Measurements from ENCODE around the gene UST. TPM values are rescaled to one million over a fixed set of nuclear protein-coding genes. Genes with fewer than 3 reads are reported as not detected.

The UST gene
- total RNA-seq, 1 experiment from 2014 or later, result 6.1 TPM

GRCh38 chr6:149041953-149042352, 295.1 kb downstream of the UST start (continued):
- no peak for TF ChIP-seq CTCF (IDR thresholded peaks at IDR 0.05 in 2 of 3, conservative IDR thresholded peaks at IDR 0.05 in 1 of 3; ENCODE audit: borderline replicate concordance in 1 of 3, insufficient read depth in 1 of 3, low read depth in 2 of 3, low read length in 2 of 3)
- no peak for TF ChIP-seq SIN3A (IDR thresholded peaks at IDR 0.05; ENCODE audit: low read depth)
- no peak for TF ChIP-seq POLR2AphosphoS5 (IDR thresholded peaks at IDR 0.05; ENCODE audit: low read depth, low read length)
- TF ChIP-seq CEBPB (IDR thresholded peaks at IDR 0.05; ENCODE audit: low read depth), result no peak
- no peak for TF ChIP-seq SRF (IDR thresholded peaks at IDR 0.05; ENCODE audit: low read depth)

- ATAC-seq, result peak; percentile 92
- ChIA-PET POLR2A (no interaction called here), CTCF (interaction anchor here (1.0 to 1.6 kb wide), 2 partner anchors 388 to 474 kb away, joined by 3 to 8 read pairs; no protein-coding TSS in a partner anchor), RAD21 (ENCODE audit: low non-redundant PET in 1 of 2, low total read pairs in 2 of 2, uncharacterized antibody in 2 of 2, unreplicated experiment in 2 of 2) (interaction anchor here in 1 of 2 experiments (1.2 kb wide), 1 partner anchor 388 kb away, joined by 3 read pairs; no protein-coding TSS in a partner anchor)
- Histone ChIP-seq H3K79me2 (ENCODE audit: insufficient read depth, low read length) (no peaks in the 10 kb centered on the region), H3K27ac (ENCODE audit: low read depth, low read length) (no peak overlapping the region), H4K20me1 (ENCODE audit: insufficient read depth) (no peaks in the 10 kb centered on the region), H3K4me1 (ENCODE audit: control insufficient read depth in 1 of 2, insufficient read depth in 2 of 2, low read length in 2 of 2) (peaks cover 0 to 16% of the 10 kb centered on the region in 2 experiments; a peak in 2 of 4 replicates), H3K9ac (ENCODE audit: low read length) (no peak overlapping the region), H3K27me3 (ENCODE audit: insufficient read depth, low read length) (no peaks in the 10 kb centered on the region), H3K9me2 (ENCODE audit: insufficient read depth) (no peaks in the 10 kb centered on the region), H3K9me3 (ENCODE audit: control insufficient read depth in 1 of 2, insufficient read depth in 1 of 2, low read depth in 1 of 2, low read length in 2 of 2) (no peaks in the 10 kb centered on the region), H3K36me3 (ENCODE audit: control insufficient read depth in 1 of 2, insufficient read depth in 2 of 2, low read length in 2 of 2) (no peaks in the 10 kb centered on the region), H3K4me2 (ENCODE audit: low read length) (no peak overlapping the region), H3K4me3 (replicated peaks in 1 of 2; ENCODE audit: low read depth in 1 of 2, low read length in 2 of 2) (no peak overlapping the region), H2AFZ (ENCODE audit: low read depth, low read length, poor library complexity, severe bottlenecking) (peak overlapping the region; percentile 55)
- intact Hi-C loops (cut with micrococcal nuclease), result no loop called here
- peak; percentile 69 for TF ChIP-seq RAD21 (IDR thresholded peaks at IDR 0.05; ENCODE audit: low read depth)
- no peak for TF ChIP-seq REST (IDR thresholded peaks at IDR 0.05; ENCODE audit: low read depth)
- peak; percentile 91 for TF ChIP-seq YY1 (IDR thresholded peaks at IDR 0.05; ENCODE audit: extremely low read depth, insufficient replicate concordance, low read depth, low read length)
- no peak for TF ChIP-seq EZH2phosphoT487 (IDR thresholded peaks at IDR 0.05; ENCODE audit: borderline replicate concordance)
- no peak for TF ChIP-seq ELF1 (IDR thresholded peaks at IDR 0.05; ENCODE audit: borderline replicate concordance, low read depth)
- TF ChIP-seq CBX3 (IDR thresholded peaks at IDR 0.05; ENCODE audit: low read depth), result peak; percentile 55; the same call in 1 of the 2 replicates
- TF ChIP-seq TCF7L2 (IDR thresholded peaks at IDR 0.05; ENCODE audit: borderline replicate concordance, extremely low read depth, insufficient read depth, insufficient read length), result no peak
- no peak for TF ChIP-seq POLR2A (IDR thresholded peaks at IDR 0.05; ENCODE audit: borderline replicate concordance, extremely low read depth, insufficient read depth, insufficient read length)
- TF ChIP-seq CTCF (IDR thresholded peaks at IDR 0.05 in 2 of 3, conservative IDR thresholded peaks at IDR 0.05 in 1 of 3; ENCODE audit: borderline replicate concordance in 1 of 3, insufficient read depth in 1 of 3, low read depth in 2 of 3, low read length in 2 of 3), result peak; percentile 63 to 72 (median 70)
- no peak for TF ChIP-seq ATF3 (IDR thresholded peaks at IDR 0.05)
- TF ChIP-seq EGR1 (IDR thresholded peaks at IDR 0.05; ENCODE audit: low read depth), result no peak
- peak; percentile 45 for DNase-seq (ENCODE audit: low read depth, low spot score)
- BruUV-seq (replicated peaks), result no TSS peak
These were observed 296.8 kb downstream of the UST start for GRCh38 chr6:149043476-149044130.
